MM.1S (cell line): ENCODE results near the gene CBLB.

Experiments used
- CTCF ChIP-seq: fragments of 300-600 bp; sonication (generic); IDR thresholded peaks from 2 replicates; pipeline ENCODE4 v1.5.1; 2016; ENCODE audit warnings: antibody characterized with exemption, low read length, mixed read lengths
- EZH2 ChIP-seq: fragments of 300-600 bp; sonication (generic); optimal IDR thresholded peaks from 2 replicates; pipeline ENCODE3; 2017; ENCODE audit warnings: low read depth, mild to moderate bottlenecking, antibody characterized with exemption, low read length, mixed read lengths
- EZH2phosphoT487 ChIP-seq: fragments of 300-600 bp; sonication (generic); IDR thresholded peaks from 2 replicates; pipeline ENCODE4 v1.6.1; 2018; ENCODE audit warnings: antibody characterized with exemption, low read length

DNA sequence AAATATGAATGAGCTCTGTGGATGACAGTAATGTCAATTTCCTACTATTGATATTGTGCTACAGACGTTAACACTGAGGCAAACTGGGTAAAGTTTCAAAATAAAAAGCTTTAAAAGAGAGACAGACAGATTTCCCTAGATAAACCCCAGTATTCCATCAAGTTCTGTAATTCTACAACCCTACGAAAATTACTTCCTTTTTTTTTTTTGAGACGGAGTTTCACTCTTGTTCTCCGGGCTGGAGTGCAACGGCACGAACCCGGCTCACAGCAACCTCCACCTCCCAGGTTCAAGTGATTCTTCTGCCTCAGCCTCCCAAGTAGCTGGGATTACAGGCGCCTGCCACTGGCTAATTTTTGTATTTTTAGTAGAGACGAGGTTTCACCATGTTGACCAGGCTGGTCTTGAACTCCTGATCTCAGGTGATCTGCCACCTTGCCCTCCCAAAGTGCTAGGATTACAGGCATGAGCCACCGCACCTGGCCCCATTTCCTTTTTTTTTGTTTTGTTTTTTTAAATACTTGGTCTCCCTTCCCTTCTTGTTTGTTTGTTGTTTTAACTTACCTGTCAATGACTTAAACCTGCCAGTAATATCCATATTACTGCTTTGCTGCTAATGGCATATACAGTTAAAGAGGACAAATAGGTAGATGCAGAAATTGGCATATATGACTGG is 57.2 kb downstream of the CBLB start:
- TF ChIP-seq EZH2, result no peak
- no peak for TF ChIP-seq CTCF
- TF ChIP-seq EZH2phosphoT487, result no peak
